GM19351 (cell line): Measurements from ENCODE around the gene TRIM47.
"Not testable (repeated sequence)": the region's sequence is repeated elsewhere in the genome, so short reads cannot be mapped to it uniquely, and the experiment has no call there.

ENCODE experiments used
- ATAC-seq: cut with Tn5 transposase; IDR thresholded peaks from one replicate; pipeline ENCODE4 v1.9.1; 2021; ENCODE audit warnings: mild to moderate bottlenecking, moderate library complexity; ENCODE audit not compliant: unreplicated experiment

Gene TRIM47

GRCh38 chr17:75872434-75873351, 5.7 kb downstream of the TRIM47 start:
- ATAC-seq = no peak

- not testable (repeated sequence) for ATAC-seq
These were observed 8.2 kb downstream of the TRIM47 start for GRCh38 chr17:75870228-75870627.

GRCh38 chr17:75869282-75870141, 8.9 kb downstream of the TRIM47 start:
- no peak for ATAC-seq

GRCh38 chr17:75868730-75869281, 9.6 kb downstream of the TRIM47 start:
- ATAC-seq = not testable (repeated sequence)

- not testable (repeated sequence) for ATAC-seq
These were observed 12.8 kb downstream of the TRIM47 start for GRCh38 chr17:75865404-75866188.

- ATAC-seq = peak; percentile 31
These were observed 13.5 kb downstream of the TRIM47 start for GRCh38 chr17:75864887-75865286.

- peak; percentile 77 for ATAC-seq
These were observed 13.9 kb downstream of the TRIM47 start for GRCh38 chr17:75864448-75864871.

- no peak for ATAC-seq
These were observed 16.5 kb downstream of the TRIM47 start for GRCh38 chr17:75861927-75862317.

- ATAC-seq = not testable (repeated sequence)
These were observed 19.0 kb downstream of the TRIM47 start for GRCh38 chr17:75859358-75859757.

- ATAC-seq = peak; percentile 24
These were observed 22.2 kb downstream of the TRIM47 start for GRCh38 chr17:75856062-75856756.

- ATAC-seq = peak; percentile 81
These were observed 22.9 kb downstream of the TRIM47 start, which contains the start of gene WBP2 for GRCh38 chr17:75855310-75856061. Gene WBP2 (minus strand): TSS chr17:75855335. CDS start chr17:75855297, 38 bp downstream.

GRCh38 chr17:75854881-75855309, 23.5 kb downstream of the TRIM47 start:
- ATAC-seq = no peak

GRCh38 chr17:75854101-75854748, 24.2 kb downstream of the TRIM47 start:
- no peak for ATAC-seq

GRCh38 chr17:75853433-75853832, 24.9 kb downstream of the TRIM47 start:
- no peak for ATAC-seq

GRCh38 chr17:75851693-75851991, 26.7 kb downstream of the TRIM47 start:
- not testable (repeated sequence) for ATAC-seq

- ATAC-seq = no peak
These were observed 27.3 kb downstream of the TRIM47 start for GRCh38 chr17:75850928-75851692.

GRCh38 chr17:75849724-75850123, 28.7 kb downstream of the TRIM47 start:
- ATAC-seq = no peak

- no peak for ATAC-seq
These were observed 29.1 kb downstream of the TRIM47 start for GRCh38 chr17:75849279-75849646.
